Motor neuron (in vitro differentiated cells): ENCODE measurements around the gene PBX3. TPM values are rescaled to one million over a fixed set of nuclear protein-coding genes. Genes with fewer than 3 reads are reported as not detected.

Source experiments
- ATAC-seq, 8 experiments: fragments of 200-7000 bp; cut with Tn5 transposase; replicated peaks in 6 of 8; 2 replicates each; pipeline ENCODE4 v1.8.0; 2021; ENCODE audit warnings: mild to moderate bottlenecking in 8 of 8, moderate library complexity in 8 of 8
- H3K27ac ChIP-seq, 2 donors: fragments of 250-450 bp; sonication (Bioruptor Pico); 2 replicates each; pipeline ENCODE4 v1.9.0; 2021; ENCODE audit warnings: antibody characterized with exemption in 2 of 2, mild to moderate bottlenecking in 2 of 2, moderate library complexity in 1 of 2
- H3K4me1 ChIP-seq, 2 donors: fragments of 250-450 bp; sonication (Bioruptor Pico); replicated peaks in 1 of 2; 2 replicates each; pipeline ENCODE4 v1.6.1; 2021; ENCODE audit warnings: antibody characterized with exemption in 2 of 2, mild to moderate bottlenecking in 2 of 2, moderate library complexity in 1 of 2
- H3K4me3 ChIP-seq, 5 donors: fragments of 250-450 bp; sonication (Bioruptor Pico); 2 replicates each; pipeline ENCODE4 v1.9.0; 2021; ENCODE audit warnings: antibody characterized with exemption in 5 of 5, mild to moderate bottlenecking in 5 of 5, moderate library complexity in 4 of 5
- WGBS, 10 experiments: fragments of 450-650 bp; shearing (Covaris generic); methylation state at CpG; one replicate each; pipeline ENCODE4 v1.0.0; 2022; 5-methylcytosine and 5-hydroxymethylcytosine counted together
- in situ Hi-C, 9 experiments: fragments of 400-800 bp; cut with MboI; loops; one replicate each; pipeline ENCODE4 v1.15.0; 2021; ENCODE audit warnings: low sequenced_read_pairs in 9 of 9, low pct_unique_long_range_greater_than_20kb in 2 of 9; ENCODE audit not compliant: unreplicated experiment in 9 of 9
- total RNA-seq, 8 experiments: library from RNA; unstranded; fragments of 300-600 nt; gene quantifications; 2 replicates each; pipeline versions ENCODE4 v1.2.3 to v1.2.4, GENCODE V29; 2022

Gene PBX3
- total RNA-seq, 8 experiments from 2014 or later, result 24.0 to 157 (median 75.5) TPM

- Histone ChIP-seq H3K4me3 (no peak overlapping the region), H3K4me1 (peaks cover 4 to 5% of the 10 kb centered on the region in 2 donors), H3K27ac (no peak overlapping the region)
- in situ Hi-C loops, result no loop called here
- no peak for ATAC-seq
- whole genome bisulfite sequencing, 10 experiments, result 50 to 100% (median 100%) methylated on average over 1 to 4 of the region's 17 CpGs; no CpG with 5 or more reads in 4 of the 10 experiments
Observed at GRCh38 chr9:125985998-125986655, 239.0 kb downstream of the PBX3 start.

GRCh38 chr9:125986966-125987365, 239.8 kb downstream of the PBX3 start:
- in situ Hi-C loops, result no loop called here
- peaks cover 7 to 10% of the 10 kb centered on the region in 2 donors for H3K4me1 ChIP-seq
- no peak for ATAC-seq
- no peak overlapping the region for H3K4me3 ChIP-seq
- no peak overlapping the region for H3K27ac ChIP-seq
- WGBS, 10 experiments, result 86 to 90% methylated on average over 1 to 2 of the region's 3 CpGs; no CpG with 5 or more reads in 8 of the 10 experiments

GRCh38 chr9:125987420-125987819, 240.2 kb downstream of the PBX3 start:
- H3K27ac ChIP-seq, result no peak overlapping the region
- no peak overlapping the region for H3K4me3 ChIP-seq
- in situ Hi-C loops, result no loop called here
- peaks cover 12 to 13% of the 10 kb centered on the region in 2 donors for H3K4me1 ChIP-seq
- 38 to 100% (median 90%) methylated on average over 1 to 4 of the region's 5 CpGs; no CpG with 5 or more reads in 4 of the 10 experiments for WGBS, 10 experiments
- ATAC-seq, result no peak

GRCh38 chr9:125988479-125989050, 241.4 kb downstream of the PBX3 start:
- in situ Hi-C loops, result no loop called here
- peaks cover 20 to 22% of the 10 kb centered on the region in 2 donors for H3K4me1 ChIP-seq
- no peak overlapping the region for H3K27ac ChIP-seq
- no peak for ATAC-seq
- 83 to 100% (median 100%) methylated on average over 1 to 8 of the region's 9 CpGs; no CpG with 5 or more reads in 5 of the 10 experiments for WGBS, 10 experiments
- no peak overlapping the region for H3K4me3 ChIP-seq

- WGBS, 10 experiments, result 68% methylated on average over 3 of the region's 8 CpGs; no CpG with 5 or more reads in 9 of the 10 experiments
- no peak for ATAC-seq
- in situ Hi-C loops, result no loop called here
Observed at GRCh38 chr9:125989090-125989501, 241.9 kb downstream of the PBX3 start.

GRCh38 chr9:125989524-125990180, 242.5 kb downstream of the PBX3 start:
- in situ Hi-C loops, result no loop called here
- WGBS, 10 experiments, result 74 to 100% (median 88%) methylated on average over 1 to 5 of the region's 12 CpGs; no CpG with 5 or more reads in 6 of the 10 experiments
- no peak for ATAC-seq

More at GRCh38 chr9:125989090-125989501, 241.9 kb downstream of the PBX3 start:
- Histone ChIP-seq H3K27ac (no peak overlapping the region), H3K4me1 (peaks cover 22 to 25% of the 10 kb centered on the region in 2 donors), H3K4me3 (no peak overlapping the region)

GRCh38 chr9:125990186-125990792, 243.1 kb downstream of the PBX3 start:
- peaks cover 22 to 30% of the 10 kb centered on the region in 2 donors for H3K4me1 ChIP-seq
- no peak overlapping the region for H3K27ac ChIP-seq
- in situ Hi-C loops, result no loop called here
- H3K4me3 ChIP-seq, result no peak overlapping the region
- no peak for ATAC-seq
- 47 to 100% (median 95%) methylated on average over 1 to 9 of the region's 16 CpGs; no CpG with 5 or more reads in 4 of the 10 experiments for WGBS, 10 experiments

More at GRCh38 chr9:125989524-125990180, 242.5 kb downstream of the PBX3 start:
- Histone ChIP-seq H3K4me1 (peaks cover 22 to 30% of the 10 kb centered on the region in 2 donors), H3K27ac (no peak overlapping the region), H3K4me3 (no peak overlapping the region)

GRCh38 chr9:125990793-125991220, 243.6 kb downstream of the PBX3 start:
- H3K27ac ChIP-seq, result no peak overlapping the region
- H3K4me1 ChIP-seq, result peaks cover 22 to 30% of the 10 kb centered on the region in 2 donors
- H3K4me3 ChIP-seq, result no peak overlapping the region
- in situ Hi-C loops, result no loop called here
- 0 to 67% (median 40%) methylated on average over 1 to 2 of the region's 12 CpGs; no CpG with 5 or more reads in 3 of the 10 experiments for WGBS, 10 experiments
- ATAC-seq, result peak in 5 of 8 experiments; percentile 13 to 61 (median 32)

- ATAC-seq, result peak in 4 of 8 experiments; percentile 10 to 48 (median 46)
- Histone ChIP-seq H3K4me1 (peaks cover 22 to 30% of the 10 kb centered on the region in 2 donors), H3K4me3 (no peak overlapping the region), H3K27ac (no peak overlapping the region)
- 47 to 86% (median 60%) methylated on average over 1 to 3 of the region's 11 CpGs; no CpG with 5 or more reads in 5 of the 10 experiments for WGBS, 10 experiments
- in situ Hi-C loops, result no loop called here
Observed at GRCh38 chr9:125991886-125992529, 244.8 kb downstream of the PBX3 start.

- 40 to 100% (median 80%) methylated on average over 1 to 2 of the region's 8 CpGs; no CpG with 5 or more reads in 5 of the 10 experiments for WGBS, 10 experiments
- peak in 1 of 8 experiments; percentile 7 for ATAC-seq
- in situ Hi-C loops, result no loop called here
- Histone ChIP-seq H3K4me1 (peaks cover 22 to 30% of the 10 kb centered on the region in 2 donors), H3K27ac (no peak overlapping the region), H3K4me3 (no peak overlapping the region)
Observed at GRCh38 chr9:125992557-125992956, 245.4 kb downstream of the PBX3 start.

- H3K4me3 ChIP-seq, result no peak overlapping the region
- 40 to 100% (median 81%) methylated on average over 1 to 14 of the region's 15 CpGs; no CpG with 5 or more reads in 3 of the 10 experiments for WGBS, 10 experiments
- no peak overlapping the region for H3K27ac ChIP-seq
- H3K4me1 ChIP-seq, result peaks cover 22 to 30% of the 10 kb centered on the region in 2 donors
- ATAC-seq, result peak in 2 of 8 experiments; percentile 18 to 54
- in situ Hi-C loops, result no loop called here
Observed at GRCh38 chr9:125993466-125993865, 246.3 kb downstream of the PBX3 start.
